ENCODE results near the gene FNDC10.

GRCh38 chr1:1562556-1563195 lies 37.3 kb downstream of the FNDC10 start:
- TF ChIP-seq OSR1 (CRISPR knock-in tag; IDR thresholded peaks at IDR 0.05) (no peak), ARNTL (CRISPR knock-in tag; IDR thresholded peaks at IDR 0.05; ENCODE audit: borderline replicate concordance, low read depth) (no peak), ZFP30 (CRISPR knock-in tag; IDR thresholded peaks at IDR 0.05) (no peak)
- TF ChIP-seq, protein P1, sequence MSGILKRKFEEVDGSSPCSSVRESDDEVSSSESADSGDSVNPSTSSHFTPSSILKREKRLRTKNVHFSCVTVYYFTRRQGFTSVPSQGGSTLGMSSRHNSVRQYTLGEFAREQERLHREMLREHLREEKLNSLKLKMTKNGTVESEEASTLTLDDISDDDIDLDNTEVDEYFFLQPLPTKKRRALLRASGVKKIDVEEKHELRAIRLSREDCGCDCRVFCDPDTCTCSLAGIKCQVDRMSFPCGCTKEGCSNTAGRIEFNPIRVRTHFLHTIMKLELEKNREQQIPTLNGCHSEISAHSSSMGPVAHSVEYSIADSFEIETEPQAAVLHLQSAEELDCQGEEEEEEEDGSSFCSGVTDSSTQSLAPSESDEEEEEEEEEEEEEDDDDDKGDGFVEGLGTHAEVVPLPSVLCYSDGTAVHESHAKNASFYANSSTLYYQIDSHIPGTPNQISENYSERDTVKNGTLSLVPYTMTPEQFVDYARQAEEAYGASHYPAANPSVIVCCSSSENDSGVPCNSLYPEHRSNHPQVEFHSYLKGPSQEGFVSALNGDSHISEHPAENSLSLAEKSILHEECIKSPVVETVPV (CRISPR knock-in tag; IDR thresholded peaks at IDR 0.05): no peak
